Activated T-helper 2 cell treated with anti-CD3 and anti-CD28 coated beads, Interferon-gamma antibody, Interleukin-2, Interleukin-4, amounts not matched to agents 10 μg/mL and 5 μg/mL and 100 μg/mL, durations not matched to agents 14 hours and 24 hours and 36 hours (primary cell): ENCODE measurements around the gene NMUR2. TPM values are rescaled to one million over a fixed set of nuclear protein-coding genes. Genes with fewer than 3 reads are reported as not detected.

ENCODE experiments used
- DNase-seq: peaks from one replicate; pipeline ENCODE4 v3.0.0; 2021; ENCODE audit warnings: low spot score
- H3K27ac Mint-ChIP-seq: one replicate; pipeline ENCODE4 v1.8.0; 2021; ENCODE audit warnings: mixed read lengths
- H3K27me3 Mint-ChIP-seq: one replicate; pipeline ENCODE4 v1.8.0; 2021; ENCODE audit warnings: low read depth, mixed read lengths
- H3K36me3 Mint-ChIP-seq: one replicate; pipeline ENCODE4 v1.8.0; 2021; ENCODE audit warnings: low read depth, mixed read lengths
- H3K4me1 Mint-ChIP-seq: one replicate; pipeline ENCODE4 v1.8.0; 2021; ENCODE audit warnings: low read depth, mixed read lengths
- H3K4me3 Mint-ChIP-seq: one replicate; pipeline ENCODE4 v1.8.0; 2021; ENCODE audit warnings: low read depth, mild to moderate bottlenecking, moderate library complexity, mixed read lengths
- H3K9me3 Mint-ChIP-seq: one replicate; pipeline ENCODE4 v1.8.0; 2021; ENCODE audit warnings: mixed read lengths
- intact Hi-C: fragments of 100-400 bp; cut with micrococcal nuclease; formaldehyde crosslinking; loops from one replicate; pipeline ENCODE4 v1.15.1; 2023
- total RNA-seq: library from RNA; stranded (reverse); gene quantifications from 2 replicates; pipeline ENCODE4 v1.2.3, GENCODE V29; 2022

NMUR2 gene
- total RNA-seq, 1 donor from 2014 or later, result not detected

- Mint-ChIP-seq H3K27ac (no peak overlapping the region), H3K4me1 (peaks cover 5% of the 10 kb centered on the region), H3K36me3 (no peaks in the 10 kb centered on the region), H3K9me3 (no peaks in the 10 kb centered on the region), H3K27me3 (no peaks in the 10 kb centered on the region), H3K4me3 (no peak overlapping the region)
- DNase-seq, result no peak
- intact Hi-C loops, result no loop called here
Observed at GRCh38 chr5:152393441-152393840, 11.6 kb downstream of the NMUR2 start.

- no peaks in the 10 kb centered on the region for H3K9me3 Mint-ChIP-seq
- no peaks in the 10 kb centered on the region for H3K36me3 Mint-ChIP-seq
- no peak overlapping the region for H3K4me3 Mint-ChIP-seq
Observed at GRCh38 chr5:152389208-152389849, 15.8 kb downstream of the NMUR2 start.

GRCh38 chr5:152388610-152389009, 16.5 kb downstream of the NMUR2 start:
- H3K4me1 Mint-ChIP-seq, result no peaks in the 10 kb centered on the region
- no peaks in the 10 kb centered on the region for H3K9me3 Mint-ChIP-seq
- H3K27me3 Mint-ChIP-seq, result no peaks in the 10 kb centered on the region
- DNase-seq, result no peak
- no peak overlapping the region for H3K27ac Mint-ChIP-seq
- intact Hi-C loops, result no loop called here
- no peak overlapping the region for H3K4me3 Mint-ChIP-seq
- H3K36me3 Mint-ChIP-seq, result no peaks in the 10 kb centered on the region

More at GRCh38 chr5:152389208-152389849, 15.8 kb downstream of the NMUR2 start:
- H3K4me1 Mint-ChIP-seq, result no peaks in the 10 kb centered on the region
- no peaks in the 10 kb centered on the region for H3K27me3 Mint-ChIP-seq
- intact Hi-C loops, result no loop called here
- H3K27ac Mint-ChIP-seq, result no peak overlapping the region
- DNase-seq, result no peak

GRCh38 chr5:152380415-152381123, 24.5 kb downstream of the NMUR2 start:
- intact Hi-C loops, result no loop called here
- H3K9me3 Mint-ChIP-seq, result no peaks in the 10 kb centered on the region
- no peak for DNase-seq

GRCh38 chr5:152379331-152379730, 25.7 kb downstream of the NMUR2 start:
- DNase-seq, result no peak
- Mint-ChIP-seq H3K4me3 (no peak overlapping the region), H3K9me3 (no peaks in the 10 kb centered on the region), H3K4me1 (no peaks in the 10 kb centered on the region), H3K36me3 (no peaks in the 10 kb centered on the region), H3K27me3 (no peaks in the 10 kb centered on the region), H3K27ac (no peak overlapping the region)
- intact Hi-C loops, result no loop called here

More at GRCh38 chr5:152380415-152381123, 24.5 kb downstream of the NMUR2 start:
- Mint-ChIP-seq H3K27me3 (no peaks in the 10 kb centered on the region), H3K36me3 (no peaks in the 10 kb centered on the region), H3K4me1 (no peaks in the 10 kb centered on the region), H3K27ac (no peak overlapping the region), H3K4me3 (no peak overlapping the region)

GRCh38 chr5:152378730-152379129, 26.3 kb downstream of the NMUR2 start:
- Mint-ChIP-seq H3K9me3 (no peaks in the 10 kb centered on the region), H3K4me1 (no peaks in the 10 kb centered on the region), H3K27ac (no peak overlapping the region), H3K36me3 (no peaks in the 10 kb centered on the region), H3K4me3 (no peak overlapping the region), H3K27me3 (no peaks in the 10 kb centered on the region)
- intact Hi-C loops, result no loop called here
- no peak for DNase-seq

- H3K27ac Mint-ChIP-seq, result no peak overlapping the region
- no peaks in the 10 kb centered on the region for H3K9me3 Mint-ChIP-seq
- H3K27me3 Mint-ChIP-seq, result no peaks in the 10 kb centered on the region
- H3K4me1 Mint-ChIP-seq, result no peaks in the 10 kb centered on the region
- no peak overlapping the region for H3K4me3 Mint-ChIP-seq
- no peak for DNase-seq
- intact Hi-C loops, result no loop called here
- H3K36me3 Mint-ChIP-seq, result no peaks in the 10 kb centered on the region
Observed at GRCh38 chr5:152376886-152377285, 28.2 kb downstream of the NMUR2 start.

- DNase-seq, result no peak
- no peaks in the 10 kb centered on the region for H3K9me3 Mint-ChIP-seq
- no peaks in the 10 kb centered on the region for H3K27me3 Mint-ChIP-seq
- no peaks in the 10 kb centered on the region for H3K36me3 Mint-ChIP-seq
- intact Hi-C loops, result no loop called here
- no peak overlapping the region for H3K4me3 Mint-ChIP-seq
- H3K27ac Mint-ChIP-seq, result no peak overlapping the region
- no peaks in the 10 kb centered on the region for H3K4me1 Mint-ChIP-seq
Observed at GRCh38 chr5:152374711-152375275, 30.3 kb downstream of the NMUR2 start.

GRCh38 chr5:152372875-152373274, 32.2 kb downstream of the NMUR2 start:
- intact Hi-C loops, result no loop called here
- H3K4me1 Mint-ChIP-seq, result no peaks in the 10 kb centered on the region
- H3K36me3 Mint-ChIP-seq, result no peaks in the 10 kb centered on the region
- DNase-seq, result no peak
- H3K4me3 Mint-ChIP-seq, result no peak overlapping the region
- H3K9me3 Mint-ChIP-seq, result no peaks in the 10 kb centered on the region
- H3K27me3 Mint-ChIP-seq, result no peaks in the 10 kb centered on the region
- H3K27ac Mint-ChIP-seq, result no peak overlapping the region

- Mint-ChIP-seq H3K36me3 (no peaks in the 10 kb centered on the region), H3K4me1 (no peaks in the 10 kb centered on the region), H3K27ac (no peak overlapping the region), H3K9me3 (no peaks in the 10 kb centered on the region), H3K27me3 (no peaks in the 10 kb centered on the region), H3K4me3 (no peak overlapping the region)
- DNase-seq, result no peak
- intact Hi-C loops, result no loop called here
Observed at GRCh38 chr5:152369298-152369697, 35.8 kb downstream of the NMUR2 start.

GRCh38 chr5:152367554-152367953, 37.5 kb downstream of the NMUR2 start:
- Mint-ChIP-seq H3K36me3 (no peaks in the 10 kb centered on the region), H3K9me3 (no peaks in the 10 kb centered on the region), H3K4me3 (no peak overlapping the region), H3K27me3 (no peaks in the 10 kb centered on the region), H3K27ac (no peak overlapping the region), H3K4me1 (no peaks in the 10 kb centered on the region)
- DNase-seq, result no peak
- intact Hi-C loops, result no loop called here

- H3K27ac Mint-ChIP-seq, result no peak overlapping the region
- no peaks in the 10 kb centered on the region for H3K9me3 Mint-ChIP-seq
- DNase-seq, result no peak
- H3K36me3 Mint-ChIP-seq, result no peaks in the 10 kb centered on the region
- no peak overlapping the region for H3K4me3 Mint-ChIP-seq
- H3K4me1 Mint-ChIP-seq, result no peaks in the 10 kb centered on the region
- intact Hi-C loops, result no loop called here
- H3K27me3 Mint-ChIP-seq, result no peaks in the 10 kb centered on the region
Observed at GRCh38 chr5:152366716-152367115, 38.4 kb downstream of the NMUR2 start.

GRCh38 chr5:152364899-152365298, 40.2 kb downstream of the NMUR2 start:
- H3K4me3 Mint-ChIP-seq, result no peak overlapping the region
- intact Hi-C loops, result no loop called here
- DNase-seq, result no peak
- H3K36me3 Mint-ChIP-seq, result no peaks in the 10 kb centered on the region
- H3K9me3 Mint-ChIP-seq, result no peaks in the 10 kb centered on the region
- no peak overlapping the region for H3K27ac Mint-ChIP-seq
- no peaks in the 10 kb centered on the region for H3K27me3 Mint-ChIP-seq
- no peaks in the 10 kb centered on the region for H3K4me1 Mint-ChIP-seq
